Measurements from ENCODE around the gene KCTD10.
A peak's percentile ranks its signal among the peaks of the same experiment; 100 is the strongest.

The KCTD10 gene

DNA sequence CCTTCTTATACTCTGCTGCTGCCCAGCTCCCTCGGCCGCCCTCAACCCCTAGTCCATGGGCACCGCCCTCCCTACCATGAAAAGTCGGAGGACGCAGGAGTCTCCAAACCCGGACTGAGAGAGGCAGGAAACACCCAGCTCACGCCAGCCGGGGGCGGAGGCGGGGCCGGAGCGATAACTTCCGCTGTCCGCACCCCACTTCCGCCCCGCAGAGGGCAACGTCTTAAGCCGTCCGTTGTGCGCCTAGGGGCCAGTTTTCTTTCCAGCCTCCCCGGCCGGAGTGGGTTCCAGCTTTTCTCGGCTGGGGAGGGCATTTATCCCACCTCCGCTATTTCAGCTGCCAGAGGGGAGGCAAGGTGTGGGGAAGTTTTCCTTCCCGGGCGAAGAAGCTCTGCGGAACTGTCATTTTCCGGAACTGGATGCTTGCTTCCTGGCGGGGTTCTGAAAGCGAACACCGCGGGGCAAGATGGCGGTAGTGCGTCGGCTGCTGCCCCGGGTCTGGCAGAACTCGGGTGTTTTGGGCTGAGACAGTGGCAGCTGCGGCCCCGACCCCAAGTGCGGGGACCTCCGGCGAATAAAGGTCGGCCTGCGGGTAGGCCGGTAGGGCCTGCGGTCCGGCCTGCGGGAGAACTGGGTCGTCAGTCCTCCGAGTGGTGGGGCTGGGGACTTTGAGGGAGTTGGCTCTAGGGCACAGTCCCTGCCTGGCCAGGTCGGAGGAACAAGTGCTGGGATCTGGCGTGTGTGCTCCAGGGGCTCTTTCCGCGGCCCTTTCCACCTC is at the start of gene KCTD10, which contains the start of gene UBE3B:
Gene KCTD10 (minus strand): TSS at position 116 of the 778 bp plus-strand sequence. CDS start 38 bp downstream, at position 78.
Gene UBE3B (plus strand): TSS at position 450 of the 778 bp plus-strand sequence. CDS start 5,918 bp downstream, outside the sequence.
- peak; percentile 25 for DNase-seq

DNA sequence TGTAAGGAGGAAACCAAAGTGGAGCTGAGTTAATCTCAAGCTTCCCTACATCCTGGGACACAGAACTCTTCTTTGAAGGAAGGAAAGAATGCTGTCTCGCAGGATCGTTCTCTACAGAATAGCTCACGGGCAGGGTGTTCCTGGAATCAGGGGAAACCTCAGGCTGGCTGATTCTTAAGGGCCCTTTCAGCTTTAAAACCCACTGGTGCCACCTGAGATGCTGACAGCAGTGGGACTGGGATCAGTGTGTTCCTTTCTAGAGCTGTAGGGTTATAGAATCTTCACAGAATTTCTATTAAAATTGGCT is 48.1 kb upstream of the KCTD10 start:
- DNase-seq: no peak

DNA sequence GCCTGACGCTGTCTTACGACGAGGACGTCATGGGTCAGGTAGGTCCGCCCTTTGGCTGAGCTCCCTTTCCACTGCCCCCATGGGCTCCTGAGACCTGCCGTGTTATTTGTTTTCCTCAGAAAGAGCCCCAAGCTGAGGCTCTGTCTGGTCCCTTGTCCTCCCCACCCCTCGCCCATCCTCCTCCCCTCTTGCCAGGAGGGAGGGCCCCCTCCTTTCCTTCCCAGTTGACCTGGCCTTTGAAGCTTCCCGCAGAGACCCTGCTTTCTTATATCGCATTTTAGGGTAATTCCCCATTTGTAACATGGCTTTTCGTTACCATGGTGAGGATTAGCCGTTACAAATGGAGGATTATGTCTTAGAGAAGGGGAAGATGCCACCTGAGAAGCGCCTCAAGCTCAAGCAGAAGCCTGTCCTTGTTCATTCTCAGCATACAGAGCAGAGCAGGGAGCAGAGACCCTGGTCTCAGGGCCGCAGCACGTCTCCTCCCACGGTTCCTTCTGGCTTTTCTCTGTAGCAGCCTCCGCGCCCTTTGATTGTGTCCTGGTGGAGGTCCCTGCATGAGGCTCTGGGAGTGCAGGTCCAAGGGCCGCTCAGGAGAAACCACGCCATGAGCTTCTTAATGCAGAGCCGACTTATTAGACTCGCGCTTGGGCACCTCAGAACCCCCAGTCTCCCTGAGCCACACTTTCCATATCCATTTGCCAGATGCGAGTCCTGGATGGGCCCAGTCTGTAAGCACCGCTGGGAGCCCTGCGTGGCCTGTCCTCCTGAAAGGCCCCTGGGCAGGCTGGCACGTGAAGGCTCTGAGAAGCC is 47.6 kb upstream of the KCTD10 start:
- DNase-seq: no peak

DNA sequence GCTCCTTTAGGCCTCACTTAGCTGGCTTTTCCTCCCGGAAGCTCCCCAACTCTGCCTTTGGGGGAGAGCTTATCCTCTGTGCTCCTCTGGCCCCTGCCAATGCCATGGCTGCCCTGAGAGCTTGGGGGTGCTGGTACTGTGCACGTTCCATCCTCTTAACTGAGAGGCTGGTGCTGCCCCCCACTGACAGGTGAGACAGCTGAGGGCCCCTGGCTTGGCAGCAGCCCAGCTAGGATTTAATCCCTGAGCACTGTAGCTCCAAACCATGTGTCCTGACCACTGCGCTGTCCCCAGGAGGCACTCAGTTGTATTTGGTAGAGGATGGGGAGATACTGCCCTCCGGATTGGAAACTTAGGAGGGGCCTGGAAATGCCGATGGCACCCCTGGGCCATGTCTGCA is 46.4 kb upstream of the KCTD10 start:
- no peak for DNase-seq

GRCh38 chr12:109523071-109523470 is 46.0 kb upstream of the KCTD10 start:
- no peak for DNase-seq

DNA sequence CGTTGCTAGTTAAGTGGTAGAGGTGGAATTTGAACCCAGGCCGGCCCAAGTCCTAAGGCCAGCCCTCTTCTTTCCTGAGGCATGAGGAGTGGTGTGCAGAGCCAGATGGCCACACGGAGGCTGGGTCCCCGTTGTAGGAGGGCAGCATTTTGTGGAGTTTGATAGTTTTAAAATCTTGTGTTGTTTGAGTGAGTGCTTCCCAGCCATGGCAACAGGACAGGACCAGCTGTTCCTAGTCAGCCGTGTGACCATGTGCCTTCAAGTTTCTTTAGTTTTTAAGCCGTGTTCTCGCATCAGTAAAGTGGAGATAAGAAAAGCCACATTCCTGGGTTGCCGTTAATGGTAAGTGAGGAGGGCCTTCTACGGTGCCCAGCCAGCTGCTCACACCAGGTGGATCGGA is 44.7 kb upstream of the KCTD10 start:
- DNase-seq: no peak

GRCh38 chr12:109519787-109520186 is 42.7 kb upstream of the KCTD10 start:
- DNase-seq: no peak

GRCh38 chr12:109518820-109519665 is 41.9 kb upstream of the KCTD10 start:
- DNase-seq: no peak

DNA sequence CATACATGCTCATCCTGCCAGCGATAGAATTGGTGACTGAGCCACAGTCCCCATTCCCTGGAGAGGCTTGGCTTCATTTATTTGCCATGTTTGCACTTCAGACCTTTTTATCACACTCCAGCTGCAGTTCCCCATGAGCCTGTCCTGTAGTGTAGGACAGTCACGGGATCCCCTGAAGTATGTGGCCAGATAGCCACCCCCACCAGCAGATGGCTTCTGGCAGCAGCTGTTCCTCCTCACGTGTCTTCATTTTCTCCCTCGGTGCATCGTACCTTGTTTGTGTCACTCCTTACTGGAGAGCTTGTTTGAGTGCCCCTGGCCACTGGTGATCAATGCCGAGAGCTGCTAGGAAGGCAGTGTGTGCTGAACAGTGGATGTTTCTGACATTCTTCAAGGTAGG is 40.5 kb upstream of the KCTD10 start:
- no peak for DNase-seq

DNA sequence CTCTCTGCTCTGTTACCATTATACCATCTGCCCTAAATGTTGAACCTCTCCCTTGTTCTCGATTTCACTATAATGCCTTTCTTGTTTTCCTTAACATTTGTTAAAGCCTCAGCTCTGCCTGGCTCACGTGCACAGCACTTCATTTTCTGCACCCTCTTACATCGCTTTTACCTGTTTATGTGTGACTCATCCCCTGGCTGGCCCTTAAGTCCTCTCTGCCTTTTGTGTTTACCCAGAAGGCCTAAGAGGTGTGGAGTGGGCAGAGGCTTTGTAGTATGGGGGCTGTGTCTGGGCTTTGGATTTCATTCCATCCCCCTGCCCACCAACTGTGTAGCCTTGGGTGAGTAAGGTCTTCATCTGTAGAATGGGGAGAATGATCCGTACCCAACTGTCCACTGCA is 36.9 kb upstream of the KCTD10 start:
- peak; percentile 1 for DNase-seq

DNA sequence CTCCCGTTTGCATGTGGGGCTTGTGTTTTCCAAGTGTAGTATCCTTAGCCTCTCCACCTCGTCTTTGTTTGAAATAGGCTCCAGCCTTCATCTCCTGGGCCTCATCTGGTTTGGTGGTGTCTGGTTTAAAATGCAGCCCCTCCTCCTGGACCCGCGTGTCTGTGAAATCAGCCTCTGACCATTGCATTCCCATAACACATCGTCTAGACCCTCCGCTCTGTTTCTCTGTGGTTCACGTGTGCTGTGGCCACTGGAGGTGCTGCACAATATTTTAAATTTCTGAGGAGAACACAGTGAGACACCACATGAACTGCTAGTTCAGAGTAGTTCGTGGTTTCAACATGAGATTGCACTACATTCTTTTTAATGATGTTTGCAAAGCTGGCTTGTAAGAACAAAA is 36.0 kb upstream of the KCTD10 start:
- no peak for DNase-seq

DNA sequence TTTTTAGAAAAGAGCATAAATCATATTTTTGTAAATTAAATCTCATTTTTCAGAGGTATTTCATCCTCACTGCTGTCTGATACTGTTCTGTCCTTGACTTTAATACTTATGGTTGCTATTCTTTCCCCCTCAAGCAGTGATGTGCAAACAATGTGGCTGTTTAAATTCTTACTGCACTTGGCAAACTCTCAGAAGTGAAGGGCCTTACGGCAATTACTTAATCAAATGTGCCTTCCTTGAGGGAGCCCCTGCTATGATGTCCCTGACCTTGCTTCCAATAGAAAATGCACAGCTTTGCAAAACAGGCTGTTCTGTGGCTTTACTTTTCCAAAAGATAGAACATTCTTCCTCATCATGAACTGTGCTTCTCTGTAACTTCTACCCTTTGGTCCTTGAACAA is 35.5 kb upstream of the KCTD10 start:
- DNase-seq: no peak

- no peak for DNase-seq
Measured at GRCh38 chr12:109510196-109510595, 33.1 kb upstream of the KCTD10 start.

- DNase-seq: no peak
Measured at GRCh38 chr12:109504068-109504467, 27.0 kb upstream of the KCTD10 start.

GRCh38 chr12:109503611-109504010 is 26.5 kb upstream of the KCTD10 start:
- no peak for DNase-seq

DNA sequence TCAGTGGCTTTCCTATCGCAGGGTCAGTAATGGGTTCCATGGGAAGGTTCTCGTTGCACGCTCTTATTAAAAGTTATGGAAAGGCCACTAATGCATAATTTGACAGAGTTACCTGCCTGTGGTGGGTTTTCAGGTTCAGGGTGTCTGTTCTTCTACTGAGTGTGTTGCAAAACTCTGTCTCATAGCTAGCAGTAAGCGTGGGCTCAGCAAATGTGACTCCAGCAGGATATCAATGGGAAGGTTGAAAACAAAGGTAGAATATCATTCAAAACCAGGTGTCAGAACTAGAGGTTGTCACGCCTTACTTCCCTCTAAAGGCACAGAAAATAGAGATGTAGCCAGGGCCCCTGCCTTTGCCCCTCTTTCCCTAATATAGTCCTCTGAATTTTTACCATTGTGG is 25.2 kb upstream of the KCTD10 start:
- no peak for DNase-seq

- DNase-seq: no peak
Measured at GRCh38 chr12:109501299-109501698, 24.2 kb upstream of the KCTD10 start.

DNA sequence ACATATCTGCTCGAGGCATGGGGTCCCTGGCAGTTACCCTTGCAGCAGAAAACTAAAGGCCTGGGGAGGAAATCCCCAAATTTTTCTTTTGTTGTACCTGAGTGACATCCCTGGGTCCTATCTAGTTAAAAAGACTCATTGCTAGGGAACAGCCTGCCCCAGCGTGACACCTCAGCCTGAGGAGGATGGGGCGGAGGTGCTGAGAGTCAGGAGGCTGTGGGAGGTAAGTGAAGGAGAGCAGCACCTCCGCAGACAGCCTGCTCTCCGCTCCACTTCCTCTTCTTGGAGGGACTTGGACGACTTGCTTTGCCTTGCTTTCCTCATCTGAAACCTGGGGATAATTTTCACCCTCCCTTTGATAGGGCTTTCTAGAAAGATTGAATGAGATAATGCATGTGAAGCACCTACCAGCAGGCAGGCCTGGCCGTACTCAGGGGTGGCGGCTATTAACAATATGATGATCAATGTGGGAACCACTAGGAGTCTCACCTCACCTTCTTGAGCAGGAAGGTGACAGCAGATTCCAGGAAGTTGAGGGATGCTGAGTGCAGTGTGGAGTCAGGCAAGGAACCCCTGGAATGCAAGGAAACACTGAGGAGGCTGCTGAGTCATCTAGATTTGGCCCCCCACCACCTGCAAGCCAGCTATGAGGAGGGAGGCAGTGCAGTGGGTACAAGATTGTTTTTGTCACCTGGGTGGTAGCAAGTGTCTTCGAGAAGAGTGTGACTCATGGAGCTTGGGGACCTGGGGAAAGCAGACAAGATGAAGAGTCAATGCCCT is 23.5 kb upstream of the KCTD10 start:
- no peak for DNase-seq

DNA sequence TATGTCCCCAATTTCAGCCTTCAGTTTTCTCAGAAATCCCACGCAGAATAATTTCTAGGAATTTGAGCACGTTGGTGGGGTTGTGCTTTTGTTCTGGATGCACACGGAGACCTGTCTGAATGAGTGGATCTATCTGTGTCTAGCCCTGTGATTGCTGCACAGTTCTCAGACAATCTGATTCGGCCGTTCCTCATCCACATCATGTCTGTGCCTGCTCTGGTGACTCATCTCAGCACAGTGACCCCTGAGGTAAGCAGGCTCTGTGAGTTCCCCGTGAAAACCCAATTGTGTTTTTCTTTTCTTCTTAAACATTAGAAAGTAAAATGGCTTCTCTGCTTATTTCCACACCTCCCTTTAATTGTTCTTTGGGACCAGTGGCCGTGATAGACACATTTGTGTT is 20.6 kb upstream of the KCTD10 start:
- DNase-seq: no peak

- DNase-seq: no peak
Measured at GRCh38 chr12:109496306-109496705, 19.2 kb upstream of the KCTD10 start.

DNA sequence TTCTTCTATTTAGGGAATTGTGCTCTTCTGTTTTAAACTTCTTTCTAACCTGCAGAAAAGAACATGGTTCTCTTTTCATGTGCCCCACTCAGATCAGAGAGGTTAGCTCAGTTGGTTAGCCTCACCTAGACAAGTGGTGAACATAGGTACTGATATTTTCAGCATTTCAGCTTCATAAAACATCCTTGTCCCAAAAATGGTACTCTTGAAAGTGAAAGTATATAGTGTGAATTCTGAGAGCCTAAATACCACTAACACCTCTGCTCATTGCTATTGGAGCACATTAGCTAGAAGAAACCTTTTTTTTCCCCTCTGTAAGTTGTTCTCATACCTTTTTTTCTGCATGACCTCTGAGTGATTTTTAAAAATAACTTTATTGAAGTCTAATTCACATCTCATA is 17.9 kb upstream of the KCTD10 start:
- no peak for DNase-seq

DNA sequence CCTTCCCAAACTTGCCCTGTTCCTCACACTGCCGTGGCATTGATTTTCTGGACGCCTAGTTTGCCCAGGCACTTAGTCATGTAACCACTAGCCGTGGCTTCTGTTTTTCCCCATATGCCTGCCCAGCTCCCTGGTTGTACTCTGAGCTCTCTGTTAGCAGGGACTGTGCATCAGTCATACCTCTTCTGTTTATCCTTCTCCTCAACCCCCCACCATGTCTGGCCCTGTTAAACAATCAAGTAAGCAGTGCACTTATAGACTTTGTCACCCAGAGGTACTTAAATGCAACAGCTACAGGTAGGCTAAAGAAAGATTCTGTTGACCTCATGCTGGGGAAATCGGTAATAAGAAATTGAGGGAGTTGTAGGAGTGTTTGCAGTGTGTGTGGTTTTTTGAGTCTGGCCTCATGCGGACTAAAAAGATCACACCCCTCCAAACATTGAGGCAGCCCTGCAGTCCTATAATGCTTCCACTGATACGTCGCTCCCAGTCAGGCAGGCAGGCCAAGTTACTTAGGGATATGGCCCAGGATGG is 17.3 kb upstream of the KCTD10 start:
- no peak for DNase-seq
